GM18870 (cell line): Measurements from ENCODE around the gene DYNC2LI1.

Experiments
- ATAC-seq: cut with Tn5 transposase; IDR thresholded peaks from one replicate; pipeline ENCODE4 v1.9.1; 2021; ENCODE audit warnings: moderate library complexity; ENCODE audit not compliant: unreplicated experiment

DYNC2LI1 gene

DNA sequence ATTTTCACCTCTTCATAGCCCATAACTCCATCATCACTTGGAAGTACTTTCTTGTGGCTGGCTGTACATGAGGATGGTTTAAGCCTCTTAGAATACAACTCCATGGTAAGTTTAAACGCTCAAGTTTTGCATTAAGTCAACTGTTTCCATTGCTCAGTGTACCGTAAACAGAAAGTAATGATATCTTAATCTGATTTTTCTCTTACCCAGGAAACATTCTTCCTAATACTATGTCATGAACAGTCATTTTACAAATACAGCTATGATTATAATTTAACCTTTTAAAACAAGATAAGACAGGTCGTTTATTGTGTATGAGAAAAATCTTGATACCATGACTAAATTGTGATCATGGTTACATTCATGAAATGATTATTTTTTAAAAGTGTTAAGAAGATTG lies 11.6 kb upstream of the DYNC2LI1 start:
- no peak for ATAC-seq

DNA sequence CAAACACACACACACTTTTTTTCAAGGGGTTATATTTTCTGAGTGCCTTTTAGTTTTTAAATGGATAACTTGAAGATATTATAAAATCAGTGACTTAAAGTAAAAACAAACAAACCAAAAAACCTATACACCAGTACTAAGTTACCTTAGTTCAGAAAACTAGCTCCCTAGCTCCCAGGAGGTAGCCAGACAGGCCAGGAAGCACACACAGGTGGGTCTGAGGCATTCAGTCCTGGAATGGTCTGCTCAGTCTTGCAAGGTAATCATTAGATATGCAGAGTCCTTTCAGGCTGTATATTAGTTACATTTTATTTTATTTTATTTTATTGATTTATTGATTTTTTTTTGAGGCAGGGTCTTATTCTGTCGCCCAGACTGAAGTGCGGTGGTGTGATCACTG lies 10.7 kb upstream of the DYNC2LI1 start:
- ATAC-seq, result no peak

DNA sequence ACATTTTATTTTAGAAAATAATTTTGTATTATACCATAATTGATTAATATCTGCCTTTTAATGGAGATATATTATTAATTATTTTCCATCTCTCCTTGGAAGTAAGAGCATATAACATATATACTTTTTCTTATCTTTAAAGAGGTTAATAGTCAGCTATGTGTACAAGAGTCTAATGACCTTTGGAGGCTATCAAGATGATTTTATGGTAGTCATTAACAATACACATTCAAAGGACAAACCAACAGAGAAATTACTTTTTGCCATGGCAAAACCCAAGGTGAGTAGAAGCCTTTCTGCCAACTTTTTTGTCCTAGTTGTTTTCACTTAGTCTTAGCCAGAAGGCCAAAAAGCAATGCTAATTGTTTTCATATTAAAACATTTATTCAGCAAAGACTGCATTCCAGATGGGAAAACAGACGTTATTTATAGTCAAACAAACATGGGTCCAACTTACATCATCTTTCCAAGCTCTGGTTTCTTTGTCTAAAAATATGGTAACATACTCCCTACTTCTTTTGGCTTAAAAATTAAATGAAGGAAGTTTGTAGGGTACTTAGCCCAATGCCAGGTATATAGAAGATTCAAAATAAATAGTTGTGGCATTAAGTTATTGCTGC lies 9.6 kb upstream of the DYNC2LI1 start:
- no peak for ATAC-seq

DNA sequence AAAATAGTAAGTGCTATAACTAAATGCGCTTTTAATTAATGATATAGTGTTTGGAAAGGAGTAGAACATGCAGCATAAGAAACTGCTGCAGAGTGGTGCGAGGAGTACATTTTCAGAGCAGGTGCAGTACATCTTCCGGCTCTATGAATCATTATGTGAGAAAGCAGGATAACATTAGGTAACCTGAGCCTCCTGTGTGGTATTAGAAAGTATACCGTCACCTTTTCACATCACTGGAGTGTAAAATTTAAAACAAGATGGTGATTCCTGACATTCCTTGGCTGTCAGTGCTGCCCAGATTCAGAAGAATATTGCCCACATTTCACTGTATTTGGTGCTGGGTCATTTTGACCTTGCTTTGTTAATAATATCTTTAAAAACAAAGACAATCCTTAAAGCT lies 7.8 kb upstream of the DYNC2LI1 start:
- no peak for ATAC-seq

DNA sequence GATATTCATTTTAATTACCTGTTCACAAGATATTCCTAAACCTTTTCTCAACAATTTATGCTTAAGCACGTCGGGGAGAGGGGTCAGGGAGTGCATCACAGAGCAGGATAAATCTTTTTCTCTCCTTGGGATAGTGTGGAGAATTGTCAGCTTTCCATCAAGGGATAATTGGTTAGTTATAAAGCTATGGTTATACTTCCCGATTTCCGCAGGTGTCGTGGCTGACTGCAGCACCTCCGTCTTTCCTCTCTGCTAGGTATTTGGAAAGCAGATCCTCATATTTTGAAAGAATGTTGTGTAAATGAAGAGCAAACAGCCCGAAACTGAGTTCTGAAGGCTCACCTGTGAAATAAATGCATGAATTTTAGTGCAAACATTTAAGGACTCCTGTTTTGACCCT lies 778 bp downstream of the DYNC2LI1 start:
- ATAC-seq, result no peak

DNA sequence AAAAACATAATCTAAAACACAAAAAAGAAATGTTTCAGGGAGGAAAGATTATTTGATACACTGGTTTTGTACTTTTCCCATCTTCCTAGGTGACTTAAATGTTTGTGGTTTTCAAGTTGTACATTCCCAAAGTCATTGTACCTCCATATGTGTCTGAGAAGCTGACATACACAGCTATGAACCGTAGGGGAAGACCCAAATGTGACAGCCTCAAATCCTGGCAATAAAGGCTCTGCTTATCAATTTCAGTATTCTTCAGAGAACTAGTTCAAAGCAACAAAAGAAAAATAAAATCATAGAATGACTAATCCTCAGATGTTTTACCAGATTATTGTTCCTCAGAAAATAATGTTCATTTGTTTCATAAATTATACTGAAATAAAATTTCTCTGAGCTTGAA lies 2.5 kb downstream of the DYNC2LI1 start:
- no peak for ATAC-seq

DNA sequence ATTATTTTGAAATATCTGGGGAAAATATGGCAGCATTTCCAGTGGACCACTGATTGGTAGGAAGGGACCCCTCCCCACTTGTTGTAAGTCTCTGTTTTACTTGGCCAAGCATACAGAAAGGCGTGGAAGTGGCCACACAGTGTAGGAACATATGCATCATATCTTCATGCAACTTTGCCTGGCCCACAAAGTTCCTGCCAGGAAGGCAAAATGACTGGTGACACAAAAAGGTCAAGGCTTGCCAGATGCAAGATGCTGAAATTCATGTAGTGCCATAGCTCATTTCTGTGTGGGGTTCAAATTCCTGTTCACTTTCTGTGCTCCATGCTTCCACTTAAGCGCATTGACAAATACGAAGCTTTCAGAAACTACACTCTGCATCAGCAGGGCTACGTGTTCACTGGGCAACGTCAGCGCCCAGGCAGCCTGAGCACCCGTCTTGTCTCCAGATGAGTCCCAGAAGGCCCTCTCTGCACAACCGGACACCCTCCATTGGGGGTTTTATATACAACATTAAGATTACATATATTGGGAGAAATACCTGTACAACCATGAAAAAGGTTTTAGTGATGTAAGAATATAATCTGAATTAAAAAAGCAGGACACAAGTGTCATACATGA lies 3.6 kb downstream of the DYNC2LI1 start:
- no peak for ATAC-seq

DNA sequence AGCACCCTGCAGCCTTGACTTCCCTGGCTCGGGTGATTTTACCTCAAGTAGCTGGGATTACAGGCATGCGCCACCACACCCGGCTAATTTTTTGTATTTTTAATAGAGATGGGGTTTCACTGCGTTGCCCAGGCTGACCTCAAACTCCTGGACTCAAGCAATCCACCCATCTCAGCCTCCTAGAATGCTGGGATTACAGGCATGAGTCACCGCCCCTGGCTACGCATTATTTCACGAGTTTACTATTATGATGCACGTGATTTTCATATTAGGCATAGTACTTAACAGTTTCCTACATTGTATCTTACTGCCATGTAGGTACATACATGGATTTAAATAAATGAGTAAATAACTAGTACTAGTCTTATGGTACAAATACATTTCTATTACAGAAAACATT lies 4.4 kb downstream of the DYNC2LI1 start:
- ATAC-seq, result no peak

DNA sequence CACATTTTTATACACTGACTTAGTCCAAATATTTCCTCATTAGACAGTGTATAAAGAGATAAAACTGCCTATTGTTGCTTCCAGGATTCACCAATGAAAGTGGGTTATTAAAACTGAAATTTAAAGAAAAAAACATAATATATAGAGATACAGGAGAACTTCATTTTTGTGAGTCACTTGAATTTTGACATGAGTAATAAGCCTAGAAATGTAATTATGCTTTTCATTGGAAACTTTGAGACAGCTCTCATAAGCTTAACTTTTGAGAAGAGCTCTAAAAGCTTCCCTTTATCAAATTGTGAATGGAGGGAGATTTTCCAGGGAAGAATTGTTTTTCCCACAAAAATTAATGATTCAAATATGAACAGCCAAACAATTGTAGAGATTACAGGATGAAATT lies 14.1 kb downstream of the DYNC2LI1 start:
- no peak for ATAC-seq

DNA sequence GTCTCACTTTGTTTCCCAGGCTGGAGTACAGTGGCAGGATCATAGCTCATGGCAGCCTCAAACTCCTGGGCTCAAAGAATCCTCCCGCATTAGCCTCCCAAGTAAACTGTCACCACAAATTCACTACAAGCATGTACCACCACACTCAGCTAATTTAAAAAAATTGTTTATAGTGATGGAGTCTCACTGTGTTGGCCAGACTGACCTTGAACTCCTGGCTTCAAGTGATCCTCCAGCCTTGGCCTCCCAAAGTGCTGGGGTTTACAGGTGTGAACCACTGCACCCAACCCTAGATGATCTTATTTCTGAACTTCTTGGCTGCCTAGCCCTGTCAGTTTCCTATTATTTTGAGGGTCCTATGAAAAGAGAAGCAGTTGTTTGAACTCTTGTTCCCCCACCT lies 14.8 kb downstream of the DYNC2LI1 start:
- ATAC-seq, result no peak

DNA sequence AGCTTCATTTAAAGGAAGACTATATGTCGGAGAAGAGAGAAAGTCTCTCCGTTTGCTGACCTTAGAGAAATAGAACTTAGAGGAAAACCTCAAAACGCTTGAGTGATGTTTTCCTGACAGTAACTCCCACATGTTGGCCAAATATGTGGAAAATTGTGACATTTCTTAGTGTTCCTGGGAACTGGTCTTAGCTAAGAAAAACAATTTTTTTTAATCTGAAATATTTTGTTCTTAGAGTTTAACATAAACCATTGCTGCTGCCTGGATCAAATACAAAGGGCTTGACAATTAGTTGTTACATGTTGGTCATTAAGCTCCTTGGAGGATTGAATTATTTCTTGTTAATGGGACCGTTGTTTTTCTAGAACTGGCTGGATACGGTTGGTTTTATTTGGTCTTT lies 16.3 kb downstream of the DYNC2LI1 start:
- no peak for ATAC-seq

DNA sequence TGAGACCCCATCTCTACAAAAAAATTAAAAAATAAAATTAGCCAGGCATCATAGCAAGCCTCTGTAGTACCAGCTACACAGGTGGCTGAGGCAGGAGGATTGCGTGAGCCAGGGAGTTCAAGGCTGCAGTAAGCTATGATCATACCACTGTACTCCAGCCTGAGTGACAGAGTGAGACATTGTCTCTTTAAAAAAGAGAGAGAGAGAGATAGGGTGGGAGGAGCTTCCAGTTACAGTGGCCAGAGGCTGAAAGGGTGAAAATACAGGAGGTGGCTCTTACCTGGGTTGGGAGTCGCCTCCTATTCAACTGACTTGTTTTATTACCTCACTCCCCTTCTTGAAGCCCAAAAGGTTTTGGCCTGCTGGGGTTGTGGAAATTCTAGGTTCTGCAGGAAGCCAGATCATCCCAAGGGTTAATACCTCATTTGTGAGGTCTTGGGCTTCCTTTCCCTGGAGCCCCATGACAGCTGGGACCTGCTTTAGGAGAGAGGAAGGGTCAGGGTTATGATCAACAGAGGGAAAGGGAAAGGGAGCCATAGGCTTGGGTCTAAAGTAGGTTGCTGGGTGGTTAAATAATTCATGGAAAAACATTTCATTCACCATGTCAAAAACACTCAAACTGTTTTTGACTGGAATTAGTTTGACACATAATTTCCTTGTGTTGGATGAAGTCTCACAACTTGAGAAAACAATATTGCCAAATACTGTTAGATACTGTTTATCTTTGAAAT lies 17.4 kb downstream of the DYNC2LI1 start:
- no peak for ATAC-seq

DNA sequence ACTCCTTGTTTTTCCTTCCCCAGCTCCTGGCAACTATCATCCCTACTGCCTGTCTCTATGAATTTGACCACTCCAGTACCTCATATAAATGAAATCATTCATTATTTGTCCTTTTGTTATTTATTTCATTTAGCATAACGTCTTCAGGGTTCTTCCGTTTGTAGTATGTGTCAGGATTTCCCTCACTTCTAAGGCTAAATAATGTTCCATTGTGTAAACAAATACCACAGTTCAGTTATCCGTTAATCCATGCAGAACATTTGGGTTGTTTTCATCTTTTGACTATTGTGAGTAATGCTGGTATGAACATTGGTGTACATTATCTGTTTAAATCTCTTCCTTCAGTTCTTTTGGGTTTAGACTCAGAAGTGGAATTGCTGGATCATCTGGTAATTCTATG lies 18.8 kb downstream of the DYNC2LI1 start:
- ATAC-seq, result no peak

DNA sequence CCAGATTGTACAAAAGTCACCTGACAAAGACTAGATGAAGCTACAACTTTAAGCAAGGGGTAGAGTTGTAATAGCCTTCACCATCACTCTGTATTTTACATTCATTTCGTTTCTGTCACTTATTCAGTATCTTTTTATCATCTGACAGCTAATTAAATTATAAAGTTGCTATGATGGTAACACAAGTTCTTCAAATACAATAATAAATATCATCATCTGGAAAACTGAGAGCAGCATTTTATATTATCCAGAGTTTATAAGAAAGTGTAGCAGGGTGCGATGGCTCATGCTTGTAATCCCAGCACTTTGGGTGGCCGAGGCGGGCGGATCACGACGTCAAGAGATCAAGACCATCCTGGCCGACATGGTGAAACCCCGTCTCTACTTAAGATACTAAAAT lies 21.1 kb downstream of the DYNC2LI1 start:
- ATAC-seq, result no peak

DNA sequence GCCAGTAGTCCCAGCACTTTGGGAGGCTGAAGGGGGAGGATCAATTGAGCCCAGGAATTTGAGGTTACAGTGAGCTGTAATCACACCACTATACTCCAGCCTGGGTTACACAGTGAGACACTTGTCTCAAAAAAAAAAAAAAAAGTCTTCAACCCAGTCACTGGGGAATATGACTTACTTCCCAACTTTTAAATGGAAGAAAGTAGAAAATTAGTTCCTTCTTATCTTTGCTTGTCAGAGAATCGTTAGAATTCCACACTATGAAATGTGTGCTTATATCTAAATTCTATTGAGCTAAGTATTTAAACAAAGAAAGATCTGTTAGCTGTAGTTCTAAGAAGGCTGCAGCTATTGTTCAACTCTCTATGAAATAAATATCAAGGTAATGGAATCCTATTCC lies 22.4 kb downstream of the DYNC2LI1 start:
- ATAC-seq, result no peak

DNA sequence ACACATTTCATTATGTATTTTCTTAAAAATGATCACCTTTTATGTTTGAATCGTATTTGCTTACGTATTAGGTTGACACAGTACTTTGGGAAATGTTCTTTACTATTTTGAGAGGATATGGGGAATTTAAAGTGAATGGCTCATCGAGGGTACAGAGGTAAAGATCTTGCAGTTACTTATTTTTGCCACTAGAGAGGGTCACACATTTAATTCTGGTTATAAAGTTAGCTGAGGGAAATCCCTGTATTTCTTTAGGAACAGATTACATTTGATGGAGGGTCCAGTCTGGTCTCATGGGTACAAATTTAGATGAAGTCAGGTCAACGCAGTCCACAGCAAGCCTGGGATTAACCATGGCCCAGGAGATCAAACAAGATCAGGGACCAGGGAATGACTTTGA lies 24.5 kb downstream of the DYNC2LI1 start:
- no peak for ATAC-seq

DNA sequence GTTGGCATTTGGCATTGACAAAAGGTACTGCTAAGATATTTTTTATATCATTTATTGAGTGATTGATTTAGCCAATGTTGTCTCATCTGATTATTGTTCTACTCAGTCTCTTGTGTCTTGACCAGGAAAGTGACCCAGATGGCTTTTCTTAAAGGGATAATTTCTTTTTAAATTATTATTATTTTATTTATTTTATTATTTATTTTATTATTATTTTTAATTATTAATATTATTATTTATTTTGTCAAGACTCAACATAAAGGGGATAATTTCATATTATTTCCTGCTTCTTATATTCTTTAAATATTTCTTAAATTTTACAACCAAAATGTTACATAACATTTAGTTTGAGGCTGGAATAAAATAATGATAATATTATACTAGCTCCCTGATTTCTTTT lies 27.1 kb downstream of the DYNC2LI1 start:
- ATAC-seq, result no peak

DNA sequence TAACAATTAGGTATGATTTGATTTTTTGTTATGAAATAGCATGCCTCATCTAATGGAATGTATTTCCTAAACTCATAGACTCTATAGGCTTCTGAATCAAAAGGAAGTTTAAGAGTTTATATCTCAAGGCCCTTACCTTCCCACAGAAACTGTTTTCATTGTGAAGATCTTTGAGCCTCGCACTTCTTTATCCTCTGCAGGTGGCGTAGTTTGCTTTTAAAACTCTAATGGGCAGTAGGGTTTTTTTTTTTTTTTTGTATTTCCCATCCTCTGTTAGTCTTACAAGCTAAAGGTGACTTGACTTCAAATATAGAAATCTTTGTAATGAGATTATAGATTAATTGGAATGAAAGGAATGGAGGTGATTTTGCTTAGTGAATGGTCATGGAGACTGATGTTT lies 28.3 kb downstream of the DYNC2LI1 start:
- no peak for ATAC-seq

DNA sequence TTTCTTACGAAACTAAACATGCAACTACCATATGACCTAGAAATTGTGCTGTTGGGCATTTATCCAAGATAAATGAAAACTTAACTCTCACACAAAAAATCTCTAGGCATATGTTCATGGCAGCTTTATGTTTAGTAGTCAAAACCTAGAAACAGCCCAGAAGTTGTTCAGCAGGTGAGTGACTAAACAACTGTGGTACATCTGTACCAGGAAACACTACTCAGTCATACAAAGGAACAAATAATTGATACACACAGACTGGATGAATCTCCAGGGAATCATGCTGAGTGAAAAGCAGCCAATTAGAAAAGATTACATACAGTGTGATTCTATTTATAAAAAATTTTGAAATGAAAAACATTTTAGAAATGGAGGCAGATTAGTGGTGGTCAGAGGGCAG lies 29.3 kb downstream of the DYNC2LI1 start:
- ATAC-seq, result no peak

DNA sequence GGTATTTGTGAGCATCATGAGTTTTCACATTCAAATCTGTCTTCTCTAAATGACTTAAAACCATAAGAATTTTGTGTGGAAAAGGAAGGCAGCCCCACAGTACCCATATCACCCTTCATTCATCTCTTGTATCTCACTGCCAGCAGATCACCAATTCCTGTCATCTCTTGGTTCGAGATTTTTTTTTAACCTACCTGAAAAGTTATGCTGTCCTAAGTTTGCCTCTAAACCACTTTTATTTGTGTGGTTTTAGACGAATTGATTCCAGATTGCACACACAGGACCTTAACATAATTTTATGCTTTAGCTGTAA lies 32.8 kb downstream of the DYNC2LI1 start:
- no peak for ATAC-seq

DNA sequence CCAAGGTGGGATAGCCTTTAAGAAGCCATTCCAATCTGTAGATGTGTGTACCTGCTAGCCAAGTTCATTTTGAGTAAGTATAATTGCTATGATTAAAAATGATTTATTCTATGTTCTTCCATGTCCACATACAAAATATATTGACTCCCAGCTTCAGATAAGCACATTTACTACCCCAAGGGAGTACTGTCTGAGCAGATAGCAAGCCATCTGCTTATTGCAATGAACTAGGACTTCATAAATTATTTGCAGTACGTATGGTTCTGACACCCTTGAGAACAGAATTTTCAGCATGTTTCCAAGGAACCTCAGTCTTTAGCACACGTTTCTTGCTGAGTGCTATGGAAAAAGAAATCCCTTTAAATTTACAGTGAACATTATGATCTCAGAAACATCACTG lies 36.6 kb downstream of the DYNC2LI1 start:
- no peak for ATAC-seq

DNA sequence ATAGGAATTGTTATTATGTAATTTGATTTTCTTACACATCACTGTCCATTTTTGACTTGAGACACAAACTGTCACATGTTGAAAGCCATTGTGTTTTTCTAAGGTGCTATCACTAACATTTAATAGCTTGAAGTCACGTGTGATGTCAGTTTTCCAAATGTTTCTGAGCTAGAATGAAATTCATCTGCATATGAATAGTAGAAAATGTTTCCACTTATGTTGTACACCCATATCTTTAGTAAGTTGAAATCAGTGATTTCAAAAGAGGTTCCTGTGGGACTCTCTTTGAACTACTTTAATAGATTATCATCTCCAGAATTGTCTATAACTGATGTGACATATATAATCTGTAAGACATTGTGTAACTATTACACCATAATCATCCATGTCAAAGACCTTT lies 37.0 kb downstream of the DYNC2LI1 start:
- ATAC-seq, result no peak

DNA sequence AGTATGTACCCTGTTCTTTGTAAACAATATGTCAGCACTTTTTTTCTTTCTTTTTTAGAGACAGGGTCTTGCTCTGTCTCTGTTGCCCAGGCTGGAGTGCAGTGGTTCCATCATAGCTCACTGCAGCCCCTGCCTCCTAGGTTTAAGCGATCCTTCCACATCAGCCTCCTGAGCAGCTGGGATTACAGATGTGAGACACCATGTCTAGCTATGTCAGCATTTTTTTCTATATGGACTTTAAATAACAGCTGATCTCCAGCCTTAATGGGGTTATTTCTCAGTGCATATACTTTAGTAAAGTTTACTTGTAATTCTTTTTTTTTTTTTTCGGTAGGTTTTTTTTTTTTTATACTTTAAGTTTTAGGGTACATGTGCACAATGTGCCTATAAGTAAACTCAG lies 38.2 kb downstream of the DYNC2LI1 start:
- no peak for ATAC-seq
